ENCODE data around the gene GLI3. TPM values are rescaled to one million over a fixed set of nuclear protein-coding genes. Genes with fewer than 3 reads are reported as not detected.

Gene GLI3
- total and polyA plus RNA-seq, 10 donors = 0.17 to 9.2 (median 1.8) TPM

- no peaks in the 10 kb centered on the region for H3K4me1 ChIP-seq
- no peaks in the 10 kb centered on the region for H3K27me3 ChIP-seq (replicated peaks in 1 of 7)
- H3K4me3 ChIP-seq = no peak overlapping the region
- no peak for DNase-seq
- intact Hi-C loops (cut with DNase I; ENCODE audit: low total_unique reads) = no loop called here
- no peak overlapping the region for H3K27ac ChIP-seq
- H3K9me3 ChIP-seq = no peaks in the 10 kb centered on the region
- no peaks in the 10 kb centered on the region for H3K36me3 ChIP-seq
- 87 to 94% (median 88%) methylated on average over 8 of the region's 8 CpGs for WGBS, 5 donors
- TF ChIP-seq POLR2AphosphoS5 (IDR thresholded peaks at IDR 0.05) (no peak), POLR2A (IDR thresholded peaks at IDR 0.05) (no peak), CTCF (IDR thresholded peaks at IDR 0.05 in 8 of 11, conservative IDR thresholded peaks at IDR 0.05 in 3 of 11) (no peak)
These were observed 22.8 kb downstream of the GLI3 start for GRCh38 chr7:42214060-42214679.

- intact Hi-C loops (cut with DNase I; ENCODE audit: low total_unique reads) = no loop called here
- H3K4me1 ChIP-seq = no peaks in the 10 kb centered on the region
- no peaks in the 10 kb centered on the region for H3K9me3 ChIP-seq
- H3K27ac ChIP-seq = no peak overlapping the region
- H3K36me3 ChIP-seq = no peaks in the 10 kb centered on the region
- H3K27me3 ChIP-seq (replicated peaks in 1 of 7) = no peaks in the 10 kb centered on the region
- H3K4me3 ChIP-seq = no peak overlapping the region
- TF ChIP-seq POLR2A (IDR thresholded peaks at IDR 0.05) (no peak), CTCF (IDR thresholded peaks at IDR 0.05 in 8 of 11, conservative IDR thresholded peaks at IDR 0.05 in 3 of 11) (no peak), POLR2AphosphoS5 (IDR thresholded peaks at IDR 0.05) (no peak)
- WGBS, 5 donors = 86 to 95% (median 88%) methylated on average over 3 of the region's 3 CpGs
- no peak for DNase-seq
These were observed 23.9 kb downstream of the GLI3 start for GRCh38 chr7:42213093-42213492.

GRCh38 chr7:42212541-42213090, 24.4 kb downstream of the GLI3 start:
- no peaks in the 10 kb centered on the region for H3K27me3 ChIP-seq (replicated peaks in 1 of 7)

More at GRCh38 chr7:42212541-42213090, 24.4 kb downstream of the GLI3 start:
- Histone ChIP-seq H3K9me3 (no peaks in the 10 kb centered on the region), H3K4me3 (no peak overlapping the region), H3K27ac (no peak overlapping the region), H3K36me3 (no peaks in the 10 kb centered on the region), H3K4me1 (no peaks in the 10 kb centered on the region)
- TF ChIP-seq CTCF (IDR thresholded peaks at IDR 0.05 in 8 of 11, conservative IDR thresholded peaks at IDR 0.05 in 3 of 11) = no peak
- no peak for TF ChIP-seq POLR2A (IDR thresholded peaks at IDR 0.05)
- TF ChIP-seq POLR2AphosphoS5 (IDR thresholded peaks at IDR 0.05) = no peak
- intact Hi-C loops (cut with DNase I; ENCODE audit: low total_unique reads) = no loop called here
- no peak for DNase-seq
- 90 to 92% (median 91%) methylated on average over 8 of the region's 8 CpGs for WGBS, 5 donors

Measured in spleen (tissue), 11 donors.